Endothelial cell of umbilical vein (primary cell): Measurements from ENCODE around the gene AGXT. TPM values are rescaled to one million over a fixed set of nuclear protein-coding genes. Genes with fewer than 3 reads are reported as not detected.

Experiments
- BruUV-seq: library from RNA; stranded (reverse); fragments of 400-500 nt; replicated peaks from 2 replicates; lab custom pipeline; 2021; lab: Mats Ljungman, UMichigan
- CTCF ChIA-PET: fragments of 300-600, 350-600 bp; sonication (Branson Sonifier 250); formaldehyde crosslinking; loops from one replicate; lab custom pipeline; 2021; ENCODE audit warnings: antibody characterized with exemption, inconsistent platforms; lab: Charles Lee
- POLR2A ChIA-PET: fragments of 300-600, 350-600 bp; sonication (Branson Sonifier 250); formaldehyde crosslinking; loops from one replicate; lab custom pipeline; 2021; ENCODE audit warnings: antibody characterized with exemption, inconsistent platforms; lab: Charles Lee
- DNase-seq: peaks from one replicate; pipeline ENCODE4 v3.0.0-alpha.2; 2011; ENCODE audit warnings: low read depth, low spot score
- FAIRE-seq: peaks from 2 replicates; lab custom pipeline; 2011; peaks lifted over from hg19 to GRCh38; lab: Jason Lieb, UNC
- H2AFZ ChIP-seq: 2 replicates; pipeline ENCODE4 v1.6.0; 2012; ENCODE audit warnings: low read depth, low read length, control low read depth, inconsistent platforms
- H3K27ac ChIP-seq: 2 replicates; pipeline ENCODE4 v1.5.1; 2011; ENCODE audit warnings: low read depth, mild to moderate bottlenecking, control low read depth, low read length, moderate library complexity; ENCODE audit not compliant: insufficient read depth
- H3K27me3 ChIP-seq, 2 experiments: 2 replicates each; pipeline versions ENCODE4 v1.6.0 to v1.6.1; 2011; ENCODE audit warnings: low read length in 2 of 2, mixed read lengths in 1 of 2; ENCODE audit not compliant: control insufficient read depth in 2 of 2, insufficient read depth in 2 of 2
- H3K36me3 ChIP-seq, 2 experiments: 2 replicates in 1 of 2; 3 replicates in 1 of 2; pipeline ENCODE4 v1.5.1; 2011; ENCODE audit warnings: low read length in 2 of 2, mild to moderate bottlenecking in 1 of 2, moderate library complexity in 1 of 2; ENCODE audit not compliant: control insufficient read depth in 2 of 2, insufficient read depth in 2 of 2; ENCODE audit errors: extremely low read depth in 1 of 2
- H3K4me1 ChIP-seq: 3 replicates; pipeline ENCODE4 v1.5.1; 2011; ENCODE audit warnings: mild to moderate bottlenecking, low read length; ENCODE audit not compliant: control insufficient read depth, insufficient read depth; ENCODE audit errors: extremely low read depth
- H3K4me2 ChIP-seq: 2 replicates; pipeline ENCODE4 v1.6.1; 2011; ENCODE audit warnings: low read length, control low read depth, mixed read lengths; ENCODE audit not compliant: insufficient read depth
- H3K4me3 ChIP-seq, 3 experiments: fragments of 200-600 bp in 1 of 3; sonication (generic), shearing (Covaris generic) in 1 of 3; replicated peaks in 1 of 3; 2 replicates each; pipeline ENCODE4 v1.5.1; 2011 to 2016; ENCODE audit warnings: control low read depth in 3 of 3, low read length in 3 of 3, mild to moderate bottlenecking in 2 of 3, inconsistent platforms in 1 of 3, low read depth in 1 of 3, moderate library complexity in 1 of 3; ENCODE audit not compliant: insufficient read depth in 1 of 3
- H3K79me2 ChIP-seq: 2 replicates; pipeline ENCODE4 v1.6.0; 2012; ENCODE audit warnings: low read length, inconsistent platforms; ENCODE audit not compliant: control insufficient read depth, insufficient read depth
- H3K9ac ChIP-seq: replicated peaks from 2 replicates; pipeline ENCODE3; 2011; ENCODE audit warnings: low read length, control low read depth; ENCODE audit not compliant: insufficient read depth; ENCODE audit errors: extremely low read depth
- H3K9me1 ChIP-seq: replicated peaks from 3 replicates; pipeline ENCODE4 v1.6.0; 2011; ENCODE audit warnings: mild to moderate bottlenecking, low read length; ENCODE audit not compliant: control insufficient read depth, insufficient read depth; ENCODE audit errors: extremely low read depth
- H3K9me3 ChIP-seq: replicated peaks from 2 replicates; pipeline ENCODE4 v1.5.1; 2012; ENCODE audit warnings: low read length, inconsistent platforms; ENCODE audit not compliant: control insufficient read depth, insufficient read depth
- H4K20me1 ChIP-seq: replicated peaks from 2 replicates; pipeline ENCODE3; 2011; ENCODE audit warnings: mild to moderate bottlenecking, low read length; ENCODE audit not compliant: control insufficient read depth, insufficient read depth; ENCODE audit errors: extremely low read depth
- FOS ChIP-seq: IDR thresholded peaks from 2 replicates; pipeline ENCODE4 v1.6.1; 2011; ENCODE audit warnings: mild to moderate bottlenecking, low read length, moderate library complexity, borderline replicate concordance; ENCODE audit not compliant: insufficient read depth
- JUN ChIP-seq: IDR thresholded peaks from 2 replicates; pipeline ENCODE4 v1.6.1; 2011; ENCODE audit warnings: borderline replicate concordance, low read depth; ENCODE audit not compliant: insufficient read length, insufficient read depth
- MYC ChIP-seq: IDR thresholded peaks from one replicate; pipeline ENCODE4 v1.6.1; 2011; ENCODE audit warnings: mild to moderate bottlenecking, low read depth, low read length
- POLR2A ChIP-seq: IDR thresholded peaks from 2 replicates; pipeline ENCODE4 v1.6.1; 2012; ENCODE audit warnings: low read depth, mild to moderate bottlenecking, control low read depth, low read length
- POLR2AphosphoS5 ChIP-seq: IDR thresholded peaks from 2 replicates; pipeline ENCODE4 v1.6.1; 2012; ENCODE audit warnings: low read depth, mild to moderate bottlenecking, control low read depth, low read length, moderate library complexity; ENCODE audit not compliant: insufficient read depth
- dilution Hi-C: fragments of 300-500 bp; cut with MboI; formaldehyde crosslinking; loops from one replicate; pipeline ENCODE4 v1.15.0; 2019; ENCODE audit warnings: low sequenced_read_pairs; ENCODE audit not compliant: extremely low pct_ligation_motif_present
- intact Hi-C: fragments of 100-400 bp; cut with micrococcal nuclease; formaldehyde crosslinking; loops from one replicate; pipeline ENCODE4 v1.10.0; 2022
- polyA plus RNA-seq, 4 experiments: library from polyadenylated mRNA; depleted of rRNA in 3 of 4; stranded (reverse) in 3 of 4; unstranded in 1 of 4; fragments of >200 nt; gene quantifications; 2 replicates each; pipeline versions ENCODE4 v1.2.1 to v1.2.3, GENCODE V29; 2011 to 2012; ENCODE audit warnings: missing spikeins in 1 of 4
- total RNA-seq: library from RNA; stranded (reverse); gene quantifications from 2 replicates; pipeline ENCODE4 v1.2.3, GENCODE V29; 2021
- TF ChIP-seq, protein P1 (sequence below): IDR thresholded peaks from 2 replicates; pipeline ENCODE4 v1.6.1; 2011; ENCODE audit not compliant: insufficient read depth, insufficient read length
- TF ChIP-seq, protein P2 (sequence below), 2 donors: IDR thresholded peaks; 1 replicate in 1 of 2; 2 replicates in 1 of 2; pipeline ENCODE4 v1.5.1; 2011; ENCODE audit warnings: low read length in 2 of 2, mild to moderate bottlenecking in 2 of 2, moderate library complexity in 2 of 2, control low read depth in 1 of 2, inconsistent platforms in 1 of 2, low read depth in 1 of 2; ENCODE audit not compliant: insufficient read depth in 1 of 2; ENCODE audit errors: extremely low read depth in 1 of 2

Gene AGXT
- total and polyA plus RNA-seq, 2 donors (not counting 3 experiments of a cell fraction or from before 2014, with no cell fraction given): not detected

GRCh38 chr2:240906911-240907590 is 38.4 kb downstream of the AGXT start:
- Histone ChIP-seq H3K9me1 (no peaks in the 10 kb centered on the region), H4K20me1 (no peaks in the 10 kb centered on the region), H3K27me3 (no peaks in the 10 kb centered on the region), H3K4me3 (no peak overlapping the region), H3K4me2 (no peak overlapping the region), H3K9me3 (no peaks in the 10 kb centered on the region), H3K9ac (no peak overlapping the region), H3K79me2 (no peaks in the 10 kb centered on the region), H3K27ac (no peak overlapping the region), H3K4me1 (no peaks in the 10 kb centered on the region), H2AFZ (no peak overlapping the region), H3K36me3 (no peaks in the 10 kb centered on the region)
- FAIRE-seq: no peak
- CTCF ChIA-PET: no interaction called here
- no peak for TF ChIP-seq POLR2AphosphoS5
- no peak for TF ChIP-seq FOS
- TF ChIP-seq, protein P1, sequence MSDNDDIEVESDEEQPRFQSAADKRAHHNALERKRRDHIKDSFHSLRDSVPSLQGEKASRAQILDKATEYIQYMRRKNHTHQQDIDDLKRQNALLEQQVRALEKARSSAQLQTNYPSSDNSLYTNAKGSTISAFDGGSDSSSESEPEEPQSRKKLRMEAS: no peak
- TF ChIP-seq MYC: no peak
- TF ChIP-seq JUN: no peak
- TF ChIP-seq, protein P2, sequence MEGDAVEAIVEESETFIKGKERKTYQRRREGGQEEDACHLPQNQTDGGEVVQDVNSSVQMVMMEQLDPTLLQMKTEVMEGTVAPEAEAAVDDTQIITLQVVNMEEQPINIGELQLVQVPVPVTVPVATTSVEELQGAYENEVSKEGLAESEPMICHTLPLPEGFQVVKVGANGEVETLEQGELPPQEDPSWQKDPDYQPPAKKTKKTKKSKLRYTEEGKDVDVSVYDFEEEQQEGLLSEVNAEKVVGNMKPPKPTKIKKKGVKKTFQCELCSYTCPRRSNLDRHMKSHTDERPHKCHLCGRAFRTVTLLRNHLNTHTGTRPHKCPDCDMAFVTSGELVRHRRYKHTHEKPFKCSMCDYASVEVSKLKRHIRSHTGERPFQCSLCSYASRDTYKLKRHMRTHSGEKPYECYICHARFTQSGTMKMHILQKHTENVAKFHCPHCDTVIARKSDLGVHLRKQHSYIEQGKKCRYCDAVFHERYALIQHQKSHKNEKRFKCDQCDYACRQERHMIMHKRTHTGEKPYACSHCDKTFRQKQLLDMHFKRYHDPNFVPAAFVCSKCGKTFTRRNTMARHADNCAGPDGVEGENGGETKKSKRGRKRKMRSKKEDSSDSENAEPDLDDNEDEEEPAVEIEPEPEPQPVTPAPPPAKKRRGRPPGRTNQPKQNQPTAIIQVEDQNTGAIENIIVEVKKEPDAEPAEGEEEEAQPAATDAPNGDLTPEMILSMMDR (IDR thresholded peaks at IDR 0.05; ENCODE audit: extremely low read depth in 1 of 2, insufficient read depth in 1 of 2, low read depth in 1 of 2, low read length in 2 of 2): no peak
- no peak for TF ChIP-seq POLR2A
- intact Hi-C loops: no loop called here
- dilution Hi-C loops: no loop called here
- BruUV-seq: no TSS peak
- DNase-seq: no peak
- POLR2A ChIA-PET: no interaction called here
